Left ventricle myocardium inferior (tissue), 1 donor: ENCODE measurements around the gene SLC19A1. TPM values are rescaled to one million over a fixed set of nuclear protein-coding genes. Genes with fewer than 3 reads are reported as not detected.
A peak's percentile ranks its signal among the peaks of the same experiment; 100 is the strongest.

Experiments used
- DNase-seq: peaks from one replicate; pipeline ENCODE4 v3.0.0-alpha.2; 2020
- H3K27ac ChIP-seq: fragments of 200-600 bp; replicated peaks from 2 replicates; pipeline ENCODE4 v1.8.0; 2021
- H3K27me3 ChIP-seq: fragments of 200-600 bp; 2 replicates; pipeline ENCODE4 v1.8.0; 2021; ENCODE audit warnings: low read depth
- H3K36me3 ChIP-seq: fragments of 200-600 bp; 2 replicates; pipeline ENCODE4 v1.8.0; 2021
- H3K4me1 ChIP-seq: fragments of 200-600 bp; 2 replicates; pipeline ENCODE4 v1.8.0; 2021
- H3K4me3 ChIP-seq: fragments of 200-600 bp; 2 replicates; pipeline ENCODE4 v1.8.0; 2021; ENCODE audit warnings: mild to moderate bottlenecking, moderate library complexity
- H3K9me3 ChIP-seq: fragments of 200-600 bp; replicated peaks from 2 replicates; pipeline ENCODE4 v1.8.0; 2021
- intact Hi-C: fragments of 100-400 bp; cut with micrococcal nuclease; formaldehyde crosslinking; loops from one replicate; pipeline ENCODE4 v1.11.0; 2022
- total RNA-seq: library from RNA; stranded (reverse); fragmentation: NEBNext Ultra II Directional; extraction: Animal tissue kit (Norgen Biotek cat#: 25700); gene quantifications from one replicate; pipeline ENCODE4 v1.2.1, GENCODE V29; 2021
- TF ChIP-seq, protein P1 (sequence below): fragments of 200-600 bp; IDR thresholded peaks from 2 replicates; pipeline ENCODE4 v1.8.0; 2021; ENCODE audit warnings: antibody characterized with exemption, mild to moderate bottlenecking, borderline replicate concordance
- donor health status: DM: no; HTN: yes; CAD: no; lungs with severe emphysema.

Gene SLC19A1
- total RNA-seq, 1 donor from 2014 or later: 4.9 TPM

DNA sequence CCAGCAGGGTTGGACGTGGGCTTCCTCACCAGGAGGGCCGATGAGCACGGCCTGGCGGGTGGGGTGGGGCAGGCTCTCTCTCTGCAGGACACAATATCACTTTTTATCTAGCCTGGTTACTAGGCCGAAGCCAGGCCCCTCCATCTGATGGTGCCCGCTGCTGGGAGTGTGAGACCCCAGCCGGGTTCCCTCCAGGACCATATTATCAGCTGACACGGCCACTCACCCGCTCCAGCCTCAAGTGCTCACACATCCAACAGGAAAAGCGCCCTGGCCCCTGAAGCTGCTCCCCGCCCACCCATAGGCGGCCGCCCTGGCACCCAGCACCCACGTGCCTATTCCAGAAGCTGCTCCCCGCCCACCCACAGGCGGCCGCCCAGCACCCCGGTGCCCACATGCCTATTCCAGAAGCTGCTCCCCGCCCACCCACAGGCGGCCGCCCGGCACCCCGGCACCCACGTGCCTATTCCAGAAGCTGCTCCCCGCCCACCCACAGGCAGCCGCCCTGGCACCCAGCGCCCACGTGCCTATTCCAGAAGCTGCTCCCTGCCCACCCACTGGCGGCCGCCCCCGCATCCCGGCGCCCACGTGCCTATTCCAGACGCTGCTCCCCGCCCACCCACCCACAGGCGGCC is 5.0 kb downstream of the SLC19A1 start:
- Histone ChIP-seq H3K9me3 (no peaks in the 10 kb centered on the region), H3K4me3 (no peak overlapping the region), H3K4me1 (peaks cover 37% of the 10 kb centered on the region), H3K27me3 (no peaks in the 10 kb centered on the region), H3K27ac (no peak overlapping the region), H3K36me3 (no peaks in the 10 kb centered on the region)
- DNase-seq: peak; percentile 11
- TF ChIP-seq, protein P1, sequence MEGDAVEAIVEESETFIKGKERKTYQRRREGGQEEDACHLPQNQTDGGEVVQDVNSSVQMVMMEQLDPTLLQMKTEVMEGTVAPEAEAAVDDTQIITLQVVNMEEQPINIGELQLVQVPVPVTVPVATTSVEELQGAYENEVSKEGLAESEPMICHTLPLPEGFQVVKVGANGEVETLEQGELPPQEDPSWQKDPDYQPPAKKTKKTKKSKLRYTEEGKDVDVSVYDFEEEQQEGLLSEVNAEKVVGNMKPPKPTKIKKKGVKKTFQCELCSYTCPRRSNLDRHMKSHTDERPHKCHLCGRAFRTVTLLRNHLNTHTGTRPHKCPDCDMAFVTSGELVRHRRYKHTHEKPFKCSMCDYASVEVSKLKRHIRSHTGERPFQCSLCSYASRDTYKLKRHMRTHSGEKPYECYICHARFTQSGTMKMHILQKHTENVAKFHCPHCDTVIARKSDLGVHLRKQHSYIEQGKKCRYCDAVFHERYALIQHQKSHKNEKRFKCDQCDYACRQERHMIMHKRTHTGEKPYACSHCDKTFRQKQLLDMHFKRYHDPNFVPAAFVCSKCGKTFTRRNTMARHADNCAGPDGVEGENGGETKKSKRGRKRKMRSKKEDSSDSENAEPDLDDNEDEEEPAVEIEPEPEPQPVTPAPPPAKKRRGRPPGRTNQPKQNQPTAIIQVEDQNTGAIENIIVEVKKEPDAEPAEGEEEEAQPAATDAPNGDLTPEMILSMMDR: no peak
- intact Hi-C loops: no loop called here

DNA sequence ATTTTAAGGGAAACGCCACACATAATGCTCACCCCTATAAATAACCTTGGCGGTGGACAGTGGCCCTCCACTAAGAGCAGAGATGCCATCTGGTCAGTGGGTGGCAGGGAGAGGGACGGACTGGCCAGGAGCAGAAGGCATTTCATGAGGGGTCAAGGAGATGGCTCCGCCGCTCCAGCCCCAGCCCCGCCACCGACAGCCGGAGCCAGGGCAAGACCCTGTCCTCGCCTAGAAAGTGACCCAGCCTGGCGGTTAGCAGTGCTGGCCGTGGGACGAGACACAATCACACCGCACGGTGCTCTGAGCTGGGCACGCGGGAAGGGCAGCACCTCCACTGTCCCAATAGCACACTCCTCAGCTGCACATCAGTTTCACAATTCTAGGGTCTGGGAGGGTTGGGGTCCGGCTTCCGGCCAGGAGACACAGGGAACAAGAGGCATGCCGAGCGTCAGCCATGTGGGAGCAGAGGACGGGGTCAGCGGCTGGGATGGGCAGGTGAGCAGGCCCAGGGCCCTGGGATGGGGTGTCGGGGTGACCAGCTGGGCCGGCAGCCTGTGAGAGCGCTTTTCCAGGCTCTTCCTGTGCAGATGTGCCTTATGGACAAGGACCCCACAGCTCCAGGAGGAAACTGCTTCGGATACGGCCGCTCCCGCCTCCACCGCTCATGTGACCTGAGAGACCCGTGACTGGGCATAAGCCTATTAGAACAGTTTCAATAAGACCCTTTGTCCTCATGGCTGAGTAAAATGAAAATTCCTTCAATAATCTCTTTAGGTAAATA is 5.7 kb downstream of the SLC19A1 start:
- Histone ChIP-seq H3K27ac (no peak overlapping the region), H3K4me1 (peaks cover 34% of the 10 kb centered on the region), H3K27me3 (no peaks in the 10 kb centered on the region), H3K36me3 (no peaks in the 10 kb centered on the region), H3K4me3 (no peak overlapping the region), H3K9me3 (no peaks in the 10 kb centered on the region)
- DNase-seq: peak; percentile 12
- intact Hi-C loops: no loop called here
- TF ChIP-seq, protein P1: no peak

DNA sequence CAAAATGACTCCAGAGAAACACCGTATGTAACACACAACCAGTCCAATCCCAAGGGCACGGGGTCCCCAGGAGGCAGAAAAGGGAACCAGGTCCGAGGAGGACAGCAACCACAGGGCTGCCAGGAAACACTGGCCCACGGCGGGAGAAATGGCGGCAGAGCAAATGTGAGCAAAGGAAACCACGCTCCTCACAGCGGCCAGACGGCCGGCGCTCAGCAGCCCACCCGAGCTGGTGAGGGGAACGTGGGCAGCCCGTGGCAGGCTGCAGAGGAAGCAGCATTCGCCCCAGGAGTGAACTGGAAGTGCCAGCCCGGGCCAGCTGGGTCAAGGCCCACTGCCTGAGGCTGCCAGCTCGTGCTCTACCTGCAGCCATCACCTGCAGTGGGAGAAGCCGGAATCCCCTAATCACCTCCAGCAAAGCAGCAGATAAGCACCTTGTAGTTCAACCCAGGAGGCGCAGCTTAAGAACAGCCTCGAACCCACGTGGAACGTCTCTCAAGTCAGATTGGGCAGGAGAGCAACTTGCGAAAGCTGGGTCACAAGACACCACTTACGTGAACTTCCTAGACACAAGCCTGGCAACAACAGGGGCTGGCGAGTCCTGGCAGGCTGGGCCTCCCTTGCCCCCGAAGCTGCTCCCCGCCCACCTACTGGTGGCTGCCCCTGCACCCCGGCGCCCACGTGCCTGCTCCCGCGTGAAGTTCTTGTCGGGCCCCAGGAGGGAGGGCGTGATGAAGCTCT is 6.7 kb downstream of the SLC19A1 start:
- peak; percentile 24 for DNase-seq
- intact Hi-C loops: no loop called here
- no peak overlapping the region for H3K4me3 ChIP-seq
- H3K4me1 ChIP-seq: peaks cover 28% of the 10 kb centered on the region
- H3K9me3 ChIP-seq: no peaks in the 10 kb centered on the region
- no peaks in the 10 kb centered on the region for H3K27me3 ChIP-seq
- peak overlapping the region; percentile 78 for H3K27ac ChIP-seq
- no peaks in the 10 kb centered on the region for H3K36me3 ChIP-seq
- TF ChIP-seq, protein P1: no peak

DNA sequence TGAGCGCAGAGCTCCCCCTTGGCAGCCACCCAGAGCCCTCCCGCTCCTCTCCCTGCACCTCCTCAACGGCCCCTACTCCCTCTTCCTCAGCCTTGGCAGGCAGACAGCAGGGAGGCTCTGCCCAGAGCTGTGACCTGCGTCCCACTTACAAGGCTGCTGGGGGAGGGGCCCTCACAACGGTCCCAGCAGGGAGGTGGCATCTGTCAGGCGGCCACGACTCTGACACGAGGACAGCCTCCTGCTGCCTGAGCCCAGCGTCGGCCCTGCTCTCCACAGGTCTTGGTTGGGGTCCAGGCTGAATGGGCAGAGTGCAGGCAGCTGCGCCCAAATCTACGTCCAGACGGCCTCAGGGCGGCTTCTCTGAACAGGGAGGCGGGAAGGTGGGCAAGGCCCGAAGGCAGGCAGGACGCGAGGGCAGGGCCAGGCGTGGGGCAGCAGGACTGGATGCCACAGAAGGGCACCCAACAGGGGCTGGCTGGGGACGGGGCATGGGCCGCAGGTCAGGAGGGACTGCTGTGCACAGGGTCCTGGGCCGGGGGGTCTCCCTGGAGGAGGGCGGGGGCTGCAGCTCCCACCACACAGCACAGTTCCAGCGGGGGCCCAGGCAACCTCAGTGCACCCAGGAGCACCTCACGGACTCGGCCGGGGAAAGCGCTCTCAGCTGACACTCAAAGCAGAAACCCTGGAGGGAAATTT is 7.5 kb downstream of the SLC19A1 start:
- Histone ChIP-seq H3K27ac (peak overlapping the region; percentile 78), H3K4me1 (peaks cover 28% of the 10 kb centered on the region), H3K27me3 (no peaks in the 10 kb centered on the region), H3K9me3 (no peaks in the 10 kb centered on the region), H3K36me3 (no peaks in the 10 kb centered on the region), H3K4me3 (peak overlapping the region; percentile 41)
- DNase-seq: peak; percentile 82
- intact Hi-C loops: no loop called here
- TF ChIP-seq, protein P1: no peak

DNA sequence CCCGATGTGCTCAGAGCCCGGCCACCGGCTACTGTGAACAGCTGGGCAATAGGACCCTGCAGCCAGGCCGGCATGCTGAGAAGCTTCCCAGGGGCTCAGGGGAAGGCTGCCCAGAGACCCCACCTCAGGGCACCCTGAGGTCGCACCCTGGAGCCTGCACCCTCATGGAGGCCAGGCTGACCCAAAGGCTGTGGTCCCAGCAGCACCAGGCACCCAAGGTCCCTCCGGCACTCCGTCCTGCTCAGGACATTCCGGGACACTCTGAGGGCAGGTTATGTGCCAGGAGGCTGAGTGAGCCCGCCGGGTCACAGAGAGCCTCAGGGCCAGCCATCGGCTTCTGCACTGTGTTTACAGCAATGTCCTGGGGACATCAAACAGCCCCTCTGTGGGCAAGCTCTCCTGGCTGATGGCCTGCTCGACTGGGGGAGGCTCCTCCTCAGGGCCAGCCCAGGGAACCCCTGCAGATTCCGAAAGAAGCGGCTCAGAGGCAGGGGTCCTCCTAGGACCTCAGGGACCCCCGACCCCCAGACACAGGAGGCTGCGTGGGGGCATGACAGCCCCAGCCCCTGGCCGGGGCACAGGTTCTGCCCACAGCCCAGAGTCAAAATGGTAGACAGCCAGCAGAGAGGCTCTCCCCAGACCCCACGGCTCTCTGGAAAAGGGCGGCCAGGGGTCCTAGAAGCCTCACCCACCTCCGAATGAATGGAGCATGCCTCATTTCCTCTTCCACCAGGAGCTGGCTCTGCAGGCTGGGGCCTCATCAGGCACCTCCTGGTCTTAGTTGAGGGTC is 8.2 kb downstream of the SLC19A1 start:
- peak overlapping the region; percentile 78 for H3K27ac ChIP-seq

More for the DNA sequence above, 8.2 kb downstream of the SLC19A1 start:
- TF ChIP-seq, protein P1: no peak
- no peaks in the 10 kb centered on the region for H3K36me3 ChIP-seq
- peak overlapping the region; percentile 41 for H3K4me3 ChIP-seq
- intact Hi-C loops: no loop called here
- peak; percentile 33 for DNase-seq
- H3K9me3 ChIP-seq: no peaks in the 10 kb centered on the region
- peaks cover 28% of the 10 kb centered on the region for H3K4me1 ChIP-seq
- H3K27me3 ChIP-seq: no peaks in the 10 kb centered on the region
